ENCODE data around the gene CIRBP.

DNA sequence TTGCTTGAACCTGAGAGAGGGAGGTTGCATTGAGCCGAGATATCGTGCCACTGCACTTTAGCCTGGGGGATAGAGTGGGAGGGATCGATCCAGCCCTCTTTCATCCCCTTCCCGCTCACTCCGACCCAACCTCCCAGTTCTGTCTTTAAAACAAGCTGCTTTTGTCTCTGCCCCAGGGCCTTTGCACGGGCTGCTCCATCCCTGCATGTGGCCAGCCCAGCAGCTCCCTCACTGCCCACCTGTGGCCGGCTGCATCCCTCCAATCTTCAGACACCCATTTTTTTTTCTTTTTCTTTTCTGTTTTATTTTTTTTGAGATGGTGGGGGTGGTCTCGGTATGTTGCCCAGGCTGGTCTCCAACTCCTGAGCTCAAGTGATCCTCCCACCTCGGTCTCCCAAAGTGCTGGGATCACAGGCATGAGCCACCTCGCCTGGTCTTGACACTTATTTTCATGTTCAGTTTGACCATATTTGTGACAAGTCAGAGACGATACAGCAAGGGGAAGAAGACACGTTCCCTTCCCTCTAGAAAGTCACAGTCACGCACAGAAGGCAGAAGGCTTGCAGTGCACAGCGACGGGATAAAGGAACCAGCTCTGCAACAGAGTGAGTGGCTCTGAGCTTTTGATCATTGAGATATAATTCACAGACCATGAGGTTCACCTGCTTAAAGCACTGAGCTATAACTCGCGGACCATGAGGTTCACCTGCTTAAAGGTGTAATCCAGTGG lies 48.3 kb downstream of the CIRBP start:
- TF ChIP-seq, protein P1, sequence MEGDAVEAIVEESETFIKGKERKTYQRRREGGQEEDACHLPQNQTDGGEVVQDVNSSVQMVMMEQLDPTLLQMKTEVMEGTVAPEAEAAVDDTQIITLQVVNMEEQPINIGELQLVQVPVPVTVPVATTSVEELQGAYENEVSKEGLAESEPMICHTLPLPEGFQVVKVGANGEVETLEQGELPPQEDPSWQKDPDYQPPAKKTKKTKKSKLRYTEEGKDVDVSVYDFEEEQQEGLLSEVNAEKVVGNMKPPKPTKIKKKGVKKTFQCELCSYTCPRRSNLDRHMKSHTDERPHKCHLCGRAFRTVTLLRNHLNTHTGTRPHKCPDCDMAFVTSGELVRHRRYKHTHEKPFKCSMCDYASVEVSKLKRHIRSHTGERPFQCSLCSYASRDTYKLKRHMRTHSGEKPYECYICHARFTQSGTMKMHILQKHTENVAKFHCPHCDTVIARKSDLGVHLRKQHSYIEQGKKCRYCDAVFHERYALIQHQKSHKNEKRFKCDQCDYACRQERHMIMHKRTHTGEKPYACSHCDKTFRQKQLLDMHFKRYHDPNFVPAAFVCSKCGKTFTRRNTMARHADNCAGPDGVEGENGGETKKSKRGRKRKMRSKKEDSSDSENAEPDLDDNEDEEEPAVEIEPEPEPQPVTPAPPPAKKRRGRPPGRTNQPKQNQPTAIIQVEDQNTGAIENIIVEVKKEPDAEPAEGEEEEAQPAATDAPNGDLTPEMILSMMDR (IDR thresholded peaks at IDR 0.05; ENCODE audit: low read depth, low read length, missing input control): no peak
- TF ChIP-seq TAF1 (conservative IDR thresholded peaks at IDR 0.05): no peak
- TF ChIP-seq, protein P2, sequence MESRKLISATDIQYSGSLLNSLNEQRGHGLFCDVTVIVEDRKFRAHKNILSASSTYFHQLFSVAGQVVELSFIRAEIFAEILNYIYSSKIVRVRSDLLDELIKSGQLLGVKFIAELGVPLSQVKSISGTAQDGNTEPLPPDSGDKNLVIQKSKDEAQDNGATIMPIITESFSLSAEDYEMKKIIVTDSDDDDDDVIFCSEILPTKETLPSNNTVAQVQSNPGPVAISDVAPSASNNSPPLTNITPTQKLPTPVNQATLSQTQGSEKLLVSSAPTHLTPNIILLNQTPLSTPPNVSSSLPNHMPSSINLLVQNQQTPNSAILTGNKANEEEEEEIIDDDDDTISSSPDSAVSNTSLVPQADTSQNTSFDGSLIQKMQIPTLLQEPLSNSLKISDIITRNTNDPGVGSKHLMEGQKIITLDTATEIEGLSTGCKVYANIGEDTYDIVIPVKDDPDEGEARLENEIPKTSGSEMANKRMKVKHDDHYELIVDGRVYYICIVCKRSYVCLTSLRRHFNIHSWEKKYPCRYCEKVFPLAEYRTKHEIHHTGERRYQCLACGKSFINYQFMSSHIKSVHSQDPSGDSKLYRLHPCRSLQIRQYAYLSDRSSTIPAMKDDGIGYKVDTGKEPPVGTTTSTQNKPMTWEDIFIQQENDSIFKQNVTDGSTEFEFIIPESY (IDR thresholded peaks at IDR 0.05): no peak

Measured in liver (tissue), 3 donors.